NCI-H446 treated with DMSO at 0.1 percent for 48 hours (cell line): ENCODE measurements around the gene MOK.

Source experiments
- DNase-seq: peaks from one replicate; lab custom pipeline; 2025; lab: John Stamatoyannopoulos, UW

MOK gene

GRCh38 chr14:102203382-102203781 lies 101.6 kb downstream of the MOK start:
- DNase-seq = no peak

GRCh38 chr14:102202944-102203343 lies 102.0 kb downstream of the MOK start:
- no peak for DNase-seq

GRCh38 chr14:102201776-102202175 lies 103.2 kb downstream of the MOK start:
- no peak for DNase-seq

- no peak for DNase-seq
Observed at GRCh38 chr14:102201353-102201738, 103.6 kb downstream of the MOK start.

- DNase-seq = no peak
Observed at GRCh38 chr14:102200690-102201352, 104.1 kb downstream of the MOK start.

GRCh38 chr14:102197317-102197853 lies 107.6 kb downstream of the MOK start:
- no peak for DNase-seq

GRCh38 chr14:102196902-102197230 lies 108.1 kb downstream of the MOK start:
- no peak for DNase-seq

GRCh38 chr14:102196039-102196901 lies 108.7 kb downstream of the MOK start:
- DNase-seq = no peak

- DNase-seq = no peak
Observed at GRCh38 chr14:102195446-102195845, 109.5 kb downstream of the MOK start.

- no peak for DNase-seq
Observed at GRCh38 chr14:102194856-102195255, 110.1 kb downstream of the MOK start.

- no peak for DNase-seq
Observed at GRCh38 chr14:102192840-102193502, 112.0 kb downstream of the MOK start.

GRCh38 chr14:102189874-102190273 lies 115.1 kb downstream of the MOK start:
- DNase-seq = no peak

GRCh38 chr14:102188187-102188586 lies 116.8 kb downstream of the MOK start:
- no peak for DNase-seq

GRCh38 chr14:102187568-102188001 lies 117.4 kb downstream of the MOK start:
- no peak for DNase-seq

GRCh38 chr14:102187044-102187443 lies 117.9 kb downstream of the MOK start:
- DNase-seq = peak; percentile 49

- no peak for DNase-seq
Observed at GRCh38 chr14:102185360-102185759, 119.6 kb downstream of the MOK start.

GRCh38 chr14:102184316-102185035 lies 120.5 kb downstream of the MOK start:
- no peak for DNase-seq

- DNase-seq = no peak
Observed at GRCh38 chr14:102183886-102184285, 121.1 kb downstream of the MOK start.

- peak; percentile 61 for DNase-seq
Observed at GRCh38 chr14:102182936-102183619, 121.9 kb downstream of the MOK start.

- DNase-seq = peak; percentile 77
Observed at GRCh38 chr14:102182190-102182589, 122.8 kb downstream of the MOK start.

- DNase-seq = no peak
Observed at GRCh38 chr14:102181187-102181586, 123.8 kb downstream of the MOK start.
